Prostate gland (tissue), 2 donors: Measurements from ENCODE around the gene ACACA.

Source experiments
- CTCF ChIP-seq, 4 experiments: fragments of 200-600 bp in 2 of 4; fragments of 450-650 bp in 2 of 4; sonication (generic) in 2 of 4; IDR thresholded peaks; 1 replicate in 3 of 4; 2 replicates in 1 of 4; pipeline ENCODE4 v1.5.1; 2016 to 2019; ENCODE audit warnings: antibody characterized with exemption in 4 of 4, mild to moderate bottlenecking in 2 of 4, moderate library complexity in 2 of 4
- POLR2A ChIP-seq: fragments of 450-650 bp; IDR thresholded peaks from one replicate; pipeline ENCODE4 v1.6.1; 2016; ENCODE audit warnings: antibody characterized with exemption, mild to moderate bottlenecking

DNA sequence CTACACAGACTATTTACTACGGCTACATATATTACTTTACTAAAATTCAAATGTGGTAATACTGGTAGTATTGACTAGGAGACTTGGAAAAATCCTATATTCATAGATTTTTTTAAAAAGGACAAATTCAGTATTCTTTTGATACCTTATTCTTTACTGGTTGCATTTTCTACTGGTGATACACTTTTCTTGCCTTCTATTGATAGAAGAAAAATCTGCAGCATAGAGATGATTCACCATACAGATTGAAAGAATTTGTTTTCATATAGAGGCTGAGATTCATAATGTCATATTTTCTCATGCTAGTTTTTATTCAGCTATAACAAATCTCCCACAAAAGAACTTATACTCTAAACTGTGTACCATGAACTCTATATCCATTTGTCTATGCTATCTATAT is 226.3 kb downstream of the ACACA start:
- TF ChIP-seq CTCF (IDR thresholded peaks at IDR 0.05) = no peak
- TF ChIP-seq POLR2A = no peak
